Activated T-helper 17 cell treated with anti-CD3 and anti-CD28 coated beads, Interleukin-2, amount 50 U/mL, for 72 hours (primary cell): ENCODE results near the gene CEP120. TPM values are rescaled to one million over a fixed set of nuclear protein-coding genes. Genes with fewer than 3 reads are reported as not detected.
"Not testable (repeated sequence)": the region's sequence is repeated elsewhere in the genome, so short reads cannot be mapped to it uniquely, and the experiment has no call there.

Source experiments
- ATAC-seq: fragments of 150-1000 bp; cut with Tn5 transposase; replicated peaks from 2 replicates; pipeline ENCODE4 v1.10.0; 2021; ENCODE audit warnings: mild to moderate bottlenecking, moderate library complexity
- H3K27ac Mint-ChIP-seq: one replicate; pipeline ENCODE4 v1.8.0; 2022; ENCODE audit warnings: mixed read lengths
- H3K27me3 Mint-ChIP-seq: one replicate; pipeline ENCODE4 v1.8.0; 2022; ENCODE audit warnings: mixed read lengths
- H3K36me3 Mint-ChIP-seq: one replicate; pipeline ENCODE4 v1.8.0; 2022; ENCODE audit warnings: low read depth, mild to moderate bottlenecking, mixed read lengths
- H3K4me1 Mint-ChIP-seq: one replicate; pipeline ENCODE4 v1.8.0; 2022; ENCODE audit warnings: mixed read lengths
- H3K4me3 Mint-ChIP-seq: one replicate; pipeline ENCODE4 v1.8.0; 2022; ENCODE audit warnings: mild to moderate bottlenecking, mixed read lengths
- H3K9me3 Mint-ChIP-seq: one replicate; pipeline ENCODE4 v1.8.0; 2022; ENCODE audit warnings: mixed read lengths
- total RNA-seq, 2 donors: library from RNA; stranded (reverse); gene quantifications; one replicate each; pipeline ENCODE4 v1.2.3, GENCODE V29; 2022

CEP120 gene
- total RNA-seq, 2 donors from 2014 or later: 20.3 to 34.5 TPM

- Mint-ChIP-seq H3K4me3 (peak overlapping the region; percentile 38), H3K4me1 (peaks cover 16% of the 10 kb centered on the region)
These were observed 26.3 kb upstream of the CEP120 start for GRCh38 chr5:123449424-123449974.

GRCh38 chr5:123448743-123449142 is 25.5 kb upstream of the CEP120 start:
- H3K9me3 Mint-ChIP-seq: no peaks in the 10 kb centered on the region
- H3K4me1 Mint-ChIP-seq: peaks cover 16% of the 10 kb centered on the region
- H3K4me3 Mint-ChIP-seq: peak overlapping the region; percentile 38
- peaks cover 10% of the 10 kb centered on the region for H3K27me3 Mint-ChIP-seq
- no peaks in the 10 kb centered on the region for H3K36me3 Mint-ChIP-seq
- ATAC-seq: no peak
- H3K27ac Mint-ChIP-seq: peak overlapping the region; percentile 81

More at GRCh38 chr5:123449424-123449974, 26.3 kb upstream of the CEP120 start:
- no peaks in the 10 kb centered on the region for H3K36me3 Mint-ChIP-seq
- H3K9me3 Mint-ChIP-seq: no peaks in the 10 kb centered on the region
- H3K27me3 Mint-ChIP-seq: peaks cover 13% of the 10 kb centered on the region
- peak overlapping the region; percentile 81 for H3K27ac Mint-ChIP-seq
- no peak for ATAC-seq

GRCh38 chr5:123448017-123448617 is 24.9 kb upstream of the CEP120 start:
- H3K4me1 Mint-ChIP-seq: peaks cover 16% of the 10 kb centered on the region
- peak overlapping the region; percentile 38 for H3K4me3 Mint-ChIP-seq
- H3K36me3 Mint-ChIP-seq: no peaks in the 10 kb centered on the region
- peak; percentile 91 for ATAC-seq
- peak overlapping the region; percentile 81 for H3K27ac Mint-ChIP-seq
- H3K9me3 Mint-ChIP-seq: no peaks in the 10 kb centered on the region
- H3K27me3 Mint-ChIP-seq: peaks cover 10% of the 10 kb centered on the region

GRCh38 chr5:123444016-123444415 is 20.8 kb upstream of the CEP120 start:
- peaks cover 28% of the 10 kb centered on the region for H3K4me1 Mint-ChIP-seq
- ATAC-seq: no peak
- H3K4me3 Mint-ChIP-seq: no peak overlapping the region
- no peaks in the 10 kb centered on the region for H3K9me3 Mint-ChIP-seq
- H3K36me3 Mint-ChIP-seq: no peaks in the 10 kb centered on the region
- peaks cover 10% of the 10 kb centered on the region for H3K27me3 Mint-ChIP-seq
- no peak overlapping the region for H3K27ac Mint-ChIP-seq

GRCh38 chr5:123441408-123441807 is 18.2 kb upstream of the CEP120 start:
- Mint-ChIP-seq H3K27ac (peak overlapping the region; percentile 71), H3K36me3 (no peaks in the 10 kb centered on the region), H3K9me3 (no peaks in the 10 kb centered on the region), H3K4me3 (peak overlapping the region; percentile 59), H3K27me3 (peaks cover 10% of the 10 kb centered on the region), H3K4me1 (peaks cover 15% of the 10 kb centered on the region)
- peak; percentile 82 for ATAC-seq

- H3K27ac Mint-ChIP-seq: peak overlapping the region; percentile 71
These were observed 17.4 kb upstream of the CEP120 start for GRCh38 chr5:123440456-123441181.

GRCh38 chr5:123439709-123440108 is 16.5 kb upstream of the CEP120 start:
- H3K27ac Mint-ChIP-seq: peak overlapping the region; percentile 83
- H3K9me3 Mint-ChIP-seq: no peaks in the 10 kb centered on the region

More at GRCh38 chr5:123440456-123441181, 17.4 kb upstream of the CEP120 start:
- ATAC-seq: no peak
- H3K4me3 Mint-ChIP-seq: peak overlapping the region; percentile 59
- H3K36me3 Mint-ChIP-seq: no peaks in the 10 kb centered on the region
- H3K4me1 Mint-ChIP-seq: peaks cover 15% of the 10 kb centered on the region
- peaks cover 3% of the 10 kb centered on the region for H3K27me3 Mint-ChIP-seq
- no peaks in the 10 kb centered on the region for H3K9me3 Mint-ChIP-seq

GRCh38 chr5:123438902-123439301 is 15.7 kb upstream of the CEP120 start:
- no peaks in the 10 kb centered on the region for H3K27me3 Mint-ChIP-seq
- no peaks in the 10 kb centered on the region for H3K9me3 Mint-ChIP-seq
- ATAC-seq: peak; percentile 74
- H3K4me3 Mint-ChIP-seq: peak overlapping the region; percentile 49
- H3K27ac Mint-ChIP-seq: peak overlapping the region; percentile 83
- peaks cover 15% of the 10 kb centered on the region for H3K4me1 Mint-ChIP-seq
- H3K36me3 Mint-ChIP-seq: no peaks in the 10 kb centered on the region

More at GRCh38 chr5:123439709-123440108, 16.5 kb upstream of the CEP120 start:
- no peak for ATAC-seq
- Mint-ChIP-seq H3K36me3 (no peaks in the 10 kb centered on the region), H3K4me3 (peak overlapping the region; percentile 49), H3K4me1 (peaks cover 15% of the 10 kb centered on the region), H3K27me3 (peaks cover 3% of the 10 kb centered on the region)

- H3K4me3 Mint-ChIP-seq: peak overlapping the region; percentile 49
These were observed 15.0 kb upstream of the CEP120 start for GRCh38 chr5:123438244-123438643.

GRCh38 chr5:123436201-123436600 is 13.0 kb upstream of the CEP120 start:
- no peaks in the 10 kb centered on the region for H3K36me3 Mint-ChIP-seq
- no peaks in the 10 kb centered on the region for H3K9me3 Mint-ChIP-seq
- peaks cover 8% of the 10 kb centered on the region for H3K4me1 Mint-ChIP-seq
- H3K4me3 Mint-ChIP-seq: no peak overlapping the region
- H3K27ac Mint-ChIP-seq: peak overlapping the region; percentile 0
- H3K27me3 Mint-ChIP-seq: peaks cover 7% of the 10 kb centered on the region
- no peak for ATAC-seq

More at GRCh38 chr5:123438244-123438643, 15.0 kb upstream of the CEP120 start:
- Mint-ChIP-seq H3K27me3 (peaks cover 3% of the 10 kb centered on the region), H3K36me3 (no peaks in the 10 kb centered on the region), H3K27ac (peak overlapping the region; percentile 83), H3K9me3 (no peaks in the 10 kb centered on the region), H3K4me1 (peaks cover 15% of the 10 kb centered on the region)
- peak; percentile 82 for ATAC-seq

GRCh38 chr5:123434796-123435195 is 11.6 kb upstream of the CEP120 start:
- Mint-ChIP-seq H3K27me3 (peaks cover 7% of the 10 kb centered on the region), H3K27ac (no peak overlapping the region), H3K4me1 (no peaks in the 10 kb centered on the region), H3K36me3 (no peaks in the 10 kb centered on the region), H3K4me3 (no peak overlapping the region), H3K9me3 (no peaks in the 10 kb centered on the region)
- no peak for ATAC-seq

- Mint-ChIP-seq H3K4me1 (no peaks in the 10 kb centered on the region), H3K4me3 (no peak overlapping the region), H3K36me3 (no peaks in the 10 kb centered on the region), H3K9me3 (no peaks in the 10 kb centered on the region), H3K27me3 (peaks cover 7% of the 10 kb centered on the region), H3K27ac (no peak overlapping the region)
- no peak for ATAC-seq
These were observed 10.4 kb upstream of the CEP120 start for GRCh38 chr5:123433596-123433995.

- not testable (repeated sequence) for H3K27ac Mint-ChIP-seq, H3K9me3 Mint-ChIP-seq, H3K36me3 Mint-ChIP-seq, H3K27me3 Mint-ChIP-seq, H3K4me3 Mint-ChIP-seq, ATAC-seq, H3K4me1 Mint-ChIP-seq
These were observed 7.2 kb upstream of the CEP120 start for GRCh38 chr5:123430441-123430840.

- Mint-ChIP-seq H3K4me1 (peaks cover 5% of the 10 kb centered on the region), H3K36me3 (no peaks in the 10 kb centered on the region), H3K27me3 (peaks cover 7% of the 10 kb centered on the region), H3K4me3 (no peak overlapping the region), H3K27ac (no peak overlapping the region), H3K9me3 (no peaks in the 10 kb centered on the region)
- ATAC-seq: no peak
These were observed 6.8 kb upstream of the CEP120 start for GRCh38 chr5:123429993-123430392.
